Esophagus mucosa (tissue), 1 donor: Measurements from ENCODE around the gene KCNK5. TPM values are rescaled to one million over a fixed set of nuclear protein-coding genes. Genes with fewer than 3 reads are reported as not detected.

Experiments used
- ATAC-seq: fragments of 200-7000 bp; cut with Tn5 transposase; one replicate; pipeline ENCODE4 v1.9.1; 2020
- total RNA-seq: library from RNA; stranded (reverse); gene quantifications from one replicate; pipeline ENCODE4 v1.2.4, GENCODE V29; 2023
- donor health status: DM: yes; HTN: yes; CAD: no.

The KCNK5 gene
- total RNA-seq, 1 donor from 2014 or later: 5.1 TPM

GRCh38 chr6:39197922-39198500, 31.3 kb downstream of the KCNK5 start:
- ATAC-seq: no peak

DNA sequence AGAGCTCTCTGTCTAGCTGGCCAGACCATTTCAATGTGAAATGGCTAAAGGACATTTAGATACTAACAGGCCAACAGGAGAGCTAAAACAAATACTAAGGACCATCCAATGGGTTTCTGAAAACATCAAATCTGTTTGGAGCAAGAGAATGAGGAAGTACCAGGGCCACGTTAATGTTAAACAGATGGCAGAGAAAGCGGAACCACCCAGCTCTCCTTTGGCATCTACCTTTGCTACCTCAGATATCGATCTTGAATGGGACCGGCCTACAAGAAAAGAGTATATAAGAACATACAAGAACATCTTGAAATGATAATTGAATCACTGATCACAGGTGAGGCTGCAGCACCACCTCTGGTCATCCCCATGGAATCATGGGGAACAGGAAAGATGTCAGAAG, 31.8 kb downstream of the KCNK5 start:
- ATAC-seq: no peak

- peak; percentile 51 for ATAC-seq
Observed at GRCh38 chr6:39196673-39197091, 32.6 kb downstream of the KCNK5 start.

DNA sequence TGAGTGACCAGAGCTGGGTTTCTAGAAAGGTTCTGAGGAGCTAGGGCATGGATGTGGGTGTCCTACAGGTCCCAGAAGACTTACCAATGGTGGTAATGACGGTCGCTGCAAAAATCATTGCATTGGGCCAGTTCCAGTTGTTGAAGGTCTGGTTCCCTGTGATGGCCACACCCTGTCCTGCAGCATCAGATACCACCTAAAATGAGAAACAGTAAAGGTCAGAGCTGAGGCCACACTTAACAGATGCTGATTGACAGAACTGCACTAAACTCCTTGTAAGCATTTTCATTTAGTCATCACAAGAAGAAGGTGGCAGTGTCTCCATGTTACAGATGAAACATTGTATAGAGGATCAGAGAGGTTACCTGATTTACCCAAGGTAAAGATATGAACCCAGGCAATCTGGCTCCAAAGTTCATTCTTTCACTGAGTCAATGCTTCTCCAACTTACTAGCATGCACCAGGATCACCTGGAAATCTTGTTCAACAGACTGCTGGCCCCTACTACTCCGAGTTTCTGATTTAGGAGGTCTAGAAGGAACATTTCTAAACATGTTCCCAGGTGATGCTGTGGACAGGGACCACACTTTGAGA, 33.4 kb downstream of the KCNK5 start:
- ATAC-seq: no peak

- ATAC-seq: no peak
Observed at GRCh38 chr6:39194466-39194865, 34.8 kb downstream of the KCNK5 start.

DNA sequence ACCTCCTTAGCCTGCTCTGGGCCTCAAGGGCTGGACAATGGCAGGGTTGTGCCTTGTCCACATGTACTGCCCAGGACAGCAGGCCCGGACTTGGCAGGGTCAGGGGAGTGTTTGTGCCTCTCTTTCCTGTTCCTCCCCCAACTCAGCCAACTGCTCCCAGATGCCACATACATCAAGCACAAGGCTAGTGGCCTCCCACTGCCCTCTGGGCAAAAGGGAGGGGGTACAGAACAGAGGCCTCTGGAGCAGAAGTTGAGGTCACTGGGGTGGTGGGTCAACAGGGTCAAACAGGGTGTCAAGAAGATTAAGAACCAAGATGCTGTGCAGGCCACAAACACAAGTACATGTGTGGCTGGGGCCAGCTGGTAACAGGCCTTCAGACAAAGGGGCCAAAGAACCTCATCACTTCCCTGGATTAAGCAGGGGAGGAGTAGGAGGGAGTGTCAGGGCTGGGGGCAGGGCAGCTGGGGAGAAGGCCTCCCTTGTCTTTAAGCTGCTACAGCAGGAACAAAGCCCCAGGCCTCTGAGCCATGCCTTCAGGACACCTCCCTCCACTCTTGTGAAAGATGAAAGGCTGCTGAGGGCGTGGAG, 36.0 kb downstream of the KCNK5 start:
- ATAC-seq: peak; percentile 46

DNA sequence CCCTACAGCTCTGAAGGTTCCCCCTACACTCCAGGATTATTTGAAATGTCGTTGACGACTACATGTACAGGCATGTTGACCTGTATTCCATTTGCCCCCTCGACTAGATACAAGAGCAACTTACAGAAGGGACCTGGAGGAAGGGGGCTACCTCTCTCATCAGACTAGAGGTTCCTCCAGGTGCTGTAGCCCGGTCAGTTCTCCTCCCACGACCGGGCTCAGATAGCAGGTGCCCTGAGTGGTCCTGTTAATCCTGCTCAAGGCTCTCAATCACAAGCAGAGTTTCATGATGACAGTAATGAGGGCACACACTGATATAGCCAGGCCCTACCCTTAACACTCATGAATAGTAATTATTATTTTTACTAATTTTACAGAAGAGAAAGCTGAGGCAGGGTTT, 36.5 kb downstream of the KCNK5 start:
- ATAC-seq: no peak

GRCh38 chr6:39191236-39191930, 37.9 kb downstream of the KCNK5 start:
- no peak for ATAC-seq

- no peak for ATAC-seq
Observed at GRCh38 chr6:39190545-39191235, 38.6 kb downstream of the KCNK5 start.

GRCh38 chr6:39189915-39190544, 39.2 kb downstream of the KCNK5 start:
- peak; percentile 30 for ATAC-seq

DNA sequence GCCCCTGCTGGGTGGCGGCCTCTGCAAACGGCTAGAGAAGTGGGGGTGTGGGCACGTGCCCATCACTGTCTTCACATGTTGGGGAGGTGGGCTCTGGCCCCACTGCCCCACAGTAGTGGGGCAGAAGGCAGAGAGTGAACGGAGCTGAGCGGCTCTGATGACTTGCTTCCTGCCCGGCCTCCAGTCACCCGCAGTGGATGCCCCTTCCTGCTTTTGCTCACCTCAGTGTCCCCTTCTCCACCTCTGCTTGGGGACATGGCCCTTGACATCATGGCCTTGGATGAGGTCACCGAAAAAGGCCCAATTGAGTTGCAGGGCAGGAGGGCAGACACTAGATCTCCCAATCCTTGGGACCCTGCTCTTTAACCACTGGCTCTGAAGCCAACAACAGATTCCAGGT, 40.1 kb downstream of the KCNK5 start:
- no peak for ATAC-seq

- no peak for ATAC-seq
Observed at GRCh38 chr6:39188571-39188970, 40.7 kb downstream of the KCNK5 start.

GRCh38 chr6:39188098-39188450, 41.2 kb downstream of the KCNK5 start:
- ATAC-seq: no peak

- ATAC-seq: peak; percentile 88
Observed at GRCh38 chr6:39184906-39185580, 44.2 kb downstream of the KCNK5 start.

DNA sequence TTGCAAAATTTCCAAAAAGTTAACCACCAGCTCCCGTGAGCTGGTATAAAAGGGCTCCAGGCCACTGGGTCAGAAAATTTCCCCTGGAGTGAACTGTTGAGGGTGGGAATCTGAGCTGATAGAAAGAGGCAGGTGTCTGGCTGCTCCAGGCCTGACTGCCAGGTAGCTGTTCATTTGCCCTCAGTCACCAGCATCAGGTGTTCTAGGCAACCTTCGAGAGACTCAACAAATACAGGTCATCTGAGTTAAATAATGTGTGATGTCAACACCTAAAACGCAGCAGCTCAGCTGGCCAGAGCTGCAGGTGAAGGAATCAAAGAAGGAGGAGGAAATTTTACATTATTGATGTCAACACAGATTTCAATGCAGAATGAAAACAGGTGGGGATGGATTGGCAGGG, 46.7 kb downstream of the KCNK5 start:
- no peak for ATAC-seq

DNA sequence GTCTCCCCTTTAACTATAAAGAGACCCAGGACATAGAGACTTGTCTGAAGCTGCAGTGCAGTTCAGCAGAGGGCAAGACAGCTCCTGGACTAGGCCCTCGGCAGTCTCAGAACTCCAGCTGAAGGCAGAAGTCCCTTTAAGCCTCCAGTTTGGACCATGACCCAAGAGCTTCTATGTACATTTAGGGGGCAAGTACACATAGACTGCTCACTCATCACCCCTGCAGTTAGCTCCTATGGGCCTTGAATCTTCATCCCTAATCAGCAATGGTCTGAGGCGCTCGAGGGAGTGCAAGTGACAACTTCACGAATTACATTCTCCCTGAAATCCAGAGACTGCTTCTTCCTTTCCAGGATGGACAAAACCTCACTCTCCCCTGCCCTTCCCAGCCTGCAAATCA, 47.4 kb downstream of the KCNK5 start:
- ATAC-seq: no peak

GRCh38 chr6:39181333-39181732, 47.9 kb downstream of the KCNK5 start:
- ATAC-seq: no peak

GRCh38 chr6:39178804-39179203, 50.5 kb downstream of the KCNK5 start:
- no peak for ATAC-seq

- ATAC-seq: peak; percentile 34
Observed at GRCh38 chr6:39178235-39178634, 51.0 kb downstream of the KCNK5 start.

GRCh38 chr6:39177130-39177529, 52.1 kb downstream of the KCNK5 start:
- no peak for ATAC-seq

GRCh38 chr6:39173270-39173669, 56.0 kb downstream of the KCNK5 start:
- no peak for ATAC-seq

GRCh38 chr6:39172377-39172757, 56.9 kb downstream of the KCNK5 start:
- ATAC-seq: no peak
